HG03066 (cell line): ENCODE data around the gene ASMT.
"Not testable (repeated sequence)": the region's sequence is repeated elsewhere in the genome, so short reads cannot be mapped to it uniquely, and the experiment has no call there.

Source experiments
- ATAC-seq: cut with Tn5 transposase; IDR thresholded peaks from one replicate; pipeline ENCODE4 v1.9.1; 2021; ENCODE audit warnings: low read depth; ENCODE audit not compliant: unreplicated experiment

Gene ASMT

DNA sequence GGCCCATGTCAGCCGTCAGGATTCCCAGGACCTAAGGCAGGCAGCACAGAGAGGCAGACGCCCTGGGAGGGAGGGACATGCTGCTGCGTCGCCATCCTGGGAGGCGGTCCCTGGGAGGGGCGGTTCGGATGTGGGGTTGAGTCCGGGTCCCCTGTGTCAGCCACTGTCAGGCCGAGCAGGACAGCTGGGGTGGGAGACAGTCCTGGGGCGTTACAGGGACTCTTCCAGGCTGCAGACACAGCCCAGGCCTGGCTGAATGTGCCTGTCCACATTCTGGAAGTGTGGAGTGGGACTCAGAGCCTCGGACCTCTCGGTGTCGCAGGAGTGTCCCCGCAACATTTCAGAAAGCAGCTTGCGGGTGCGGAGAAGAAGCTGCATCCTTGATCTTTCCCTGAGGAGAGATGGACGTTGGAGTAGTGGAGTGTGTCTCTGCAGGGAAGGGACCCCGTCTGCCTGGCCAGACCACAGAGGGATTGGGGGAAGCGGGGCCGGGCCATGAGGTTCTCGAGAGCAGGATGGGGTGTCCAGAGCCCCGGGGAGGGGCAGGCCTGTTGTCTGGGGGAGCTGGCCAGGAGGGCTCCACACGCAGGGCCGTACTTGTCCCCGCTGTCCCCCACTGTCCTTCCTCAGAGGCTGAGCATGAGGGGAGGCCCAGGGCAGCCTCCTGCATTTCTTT, 17.4 kb upstream of the ASMT start:
- ATAC-seq, result no peak

DNA sequence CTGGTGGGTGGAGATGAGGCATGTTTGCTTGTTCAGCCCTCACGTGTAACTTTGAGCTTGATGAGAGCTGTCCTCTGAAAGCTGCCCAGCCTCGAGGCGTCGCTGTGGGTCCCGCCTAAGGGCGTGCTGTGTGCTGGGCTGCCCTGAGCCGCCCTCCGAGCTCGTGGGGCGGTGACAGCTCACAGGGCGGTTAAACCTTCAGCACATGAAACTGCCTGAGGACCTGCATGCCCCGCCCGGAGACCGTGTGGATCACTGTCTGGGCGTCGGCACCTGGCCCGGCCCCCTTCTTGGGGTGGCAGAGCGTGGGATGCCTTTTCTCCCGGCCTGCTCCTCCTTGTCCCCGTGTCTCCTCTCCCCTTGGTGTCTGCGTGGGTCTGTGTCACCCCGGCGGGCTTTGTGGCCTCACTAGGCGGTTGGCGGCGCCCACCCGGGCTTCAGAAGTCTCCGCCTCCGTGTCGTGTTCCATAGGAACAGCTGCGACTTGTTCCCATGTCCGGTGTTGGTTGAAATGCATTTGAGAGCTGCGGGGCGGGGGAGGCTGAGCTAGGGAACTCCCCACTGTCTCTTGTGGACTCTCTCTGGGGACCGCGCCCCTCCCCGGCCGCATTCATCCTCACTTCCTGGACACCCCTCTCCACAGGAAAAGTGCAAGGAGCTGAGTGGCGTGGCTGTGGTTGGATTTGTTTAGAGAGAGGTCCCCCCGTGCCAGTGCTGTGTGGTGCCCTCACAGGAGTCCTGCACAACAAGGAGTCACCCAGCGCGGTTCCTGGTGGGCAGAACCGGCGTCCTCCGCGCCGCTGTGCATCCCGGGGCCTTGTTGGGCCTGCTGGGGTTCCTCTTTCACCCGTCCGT, 16.6 kb upstream of the ASMT start:
- no peak for ATAC-seq

DNA sequence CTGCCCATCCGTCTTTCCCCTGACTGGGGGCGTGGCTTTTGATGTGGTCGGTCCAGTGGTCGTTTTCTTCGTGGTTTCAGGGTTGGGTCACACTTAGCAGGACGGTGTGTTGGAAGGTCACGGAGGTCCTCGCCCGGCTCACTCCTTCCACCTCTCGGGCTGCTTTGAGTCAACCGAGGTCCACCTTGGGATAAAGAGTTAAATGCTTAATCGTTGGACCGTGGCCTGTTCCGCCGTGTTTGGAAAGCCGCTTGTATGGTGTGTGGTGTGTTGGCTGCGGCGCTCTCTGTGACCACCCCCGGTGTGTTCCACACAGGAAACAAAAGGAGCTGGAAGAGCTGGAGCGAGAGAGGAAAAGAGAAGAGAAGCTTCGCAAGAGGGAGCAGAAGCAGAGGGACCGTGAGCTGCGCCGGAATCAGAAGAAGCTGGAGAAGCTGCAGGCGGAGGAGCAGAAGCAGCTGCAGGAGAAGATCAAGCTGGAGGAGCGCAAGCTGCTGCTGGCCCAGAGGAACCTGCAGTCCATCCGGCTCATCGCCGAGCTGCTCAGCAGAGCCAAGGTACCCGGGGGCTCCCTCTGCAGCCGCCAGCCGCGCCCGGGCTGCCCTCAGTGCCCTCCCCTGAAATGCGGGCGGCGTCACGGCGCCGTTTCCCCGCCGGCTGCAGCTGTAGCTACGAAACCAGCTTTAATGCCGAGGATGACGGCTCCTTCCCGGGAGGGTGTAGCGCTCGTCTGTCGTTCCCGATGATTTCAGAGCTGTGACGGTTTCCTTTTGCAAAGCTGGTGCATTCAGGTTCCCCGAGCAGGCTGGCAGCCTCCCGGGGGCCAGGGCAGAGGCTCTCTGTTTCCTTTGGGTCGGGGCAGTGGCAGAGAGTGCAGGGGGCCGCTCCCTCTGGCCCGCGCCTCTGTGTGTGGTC, 15.7 kb upstream of the ASMT start:
- ATAC-seq, result no peak

DNA sequence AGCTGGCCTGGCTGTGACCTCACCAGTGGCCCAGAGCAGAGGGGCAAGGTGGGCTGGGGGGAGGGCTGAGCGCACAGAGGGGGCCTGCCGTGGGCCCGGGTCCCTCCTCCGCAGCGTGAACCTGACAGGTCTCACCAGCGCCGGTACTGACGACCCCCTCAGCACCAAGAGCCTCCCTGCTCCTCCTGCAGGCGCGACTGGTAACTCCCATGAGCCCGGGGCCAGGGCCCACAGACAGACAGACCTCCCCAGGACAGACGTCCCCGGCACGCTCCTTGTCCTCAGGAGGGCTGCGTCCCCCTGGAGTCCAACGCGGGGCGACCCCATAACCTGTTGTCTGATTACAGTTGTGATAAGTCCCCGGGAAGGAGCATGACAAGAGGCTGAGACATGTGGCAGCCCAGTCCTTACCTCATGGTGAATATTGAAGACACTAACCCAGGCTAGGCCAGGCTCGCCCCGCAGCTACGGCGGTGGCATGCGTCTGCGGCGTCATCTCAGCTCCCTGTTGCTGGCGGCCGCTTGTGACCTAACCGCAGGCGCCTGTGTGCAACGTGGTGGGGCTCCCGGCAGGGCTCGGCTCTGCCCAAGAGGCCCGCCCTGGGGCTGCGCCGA, 15.0 kb upstream of the ASMT start:
- no peak for ATAC-seq

DNA sequence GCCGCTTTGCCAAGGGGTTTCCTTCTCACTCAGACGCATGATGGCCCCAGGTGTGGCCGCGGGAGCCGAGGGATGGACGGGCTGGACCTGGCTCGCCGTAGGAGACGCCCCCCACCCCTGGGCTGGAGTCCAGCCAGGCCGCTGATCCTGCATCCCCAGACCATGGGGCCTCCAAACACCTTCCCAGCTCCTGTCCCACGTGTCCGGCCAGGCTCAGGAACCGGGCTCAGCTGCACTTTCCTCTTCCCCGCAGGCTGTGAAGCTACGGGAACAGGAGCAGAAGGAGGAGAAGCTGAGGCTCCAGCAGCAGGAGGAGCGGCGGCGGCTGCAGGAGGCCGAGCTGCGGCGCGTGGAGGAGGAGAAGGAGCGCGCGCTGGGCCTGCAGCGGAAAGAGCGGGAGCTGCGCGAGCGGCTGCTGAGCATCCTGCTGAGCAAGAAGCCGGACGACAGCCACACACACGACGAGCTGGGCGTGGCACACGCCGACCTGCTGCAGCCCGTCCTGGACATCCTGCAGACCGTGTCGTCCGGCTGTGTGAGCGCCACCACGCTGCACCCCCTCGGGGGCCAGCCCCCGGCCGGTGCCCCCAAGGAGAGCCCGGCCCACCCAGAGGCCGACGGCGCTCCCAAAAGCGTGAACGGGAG, 14.3 kb upstream of the ASMT start:
- ATAC-seq, result no peak

DNA sequence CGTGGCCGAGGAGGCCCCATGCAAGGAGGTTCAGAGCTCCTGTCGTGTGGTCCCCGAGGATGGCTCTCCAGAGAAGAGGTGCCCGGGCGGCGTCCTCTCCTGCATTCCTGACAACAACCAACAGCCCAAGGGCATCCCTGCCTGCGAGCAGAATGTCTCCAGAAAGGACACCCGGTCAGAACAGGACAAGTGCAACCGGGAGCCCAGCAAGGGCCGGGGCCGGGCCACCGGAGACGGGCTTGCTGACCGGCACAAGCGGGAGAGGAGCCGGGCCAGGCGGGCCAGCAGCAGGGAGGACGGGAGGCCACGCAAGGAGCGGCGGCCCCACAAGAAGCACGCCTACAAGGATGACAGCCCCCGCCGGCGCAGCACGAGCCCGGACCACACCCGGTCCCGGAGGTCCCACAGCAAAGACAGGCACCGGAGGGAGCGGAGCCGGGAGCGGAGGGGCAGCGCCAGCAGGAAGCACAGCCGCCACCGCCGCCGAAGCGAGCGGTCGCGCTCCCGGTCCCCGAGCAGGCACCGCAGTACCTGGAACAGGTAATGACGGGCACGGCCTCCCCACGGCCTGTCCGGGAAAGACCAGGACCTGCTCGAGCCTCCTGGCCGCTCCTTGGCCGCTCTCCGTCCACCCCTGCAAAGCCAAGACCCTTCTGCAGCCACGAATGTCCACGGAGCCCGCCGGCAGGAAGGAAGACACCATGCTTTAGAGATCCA, 13.7 kb upstream of the ASMT start:
- ATAC-seq, result no peak

DNA sequence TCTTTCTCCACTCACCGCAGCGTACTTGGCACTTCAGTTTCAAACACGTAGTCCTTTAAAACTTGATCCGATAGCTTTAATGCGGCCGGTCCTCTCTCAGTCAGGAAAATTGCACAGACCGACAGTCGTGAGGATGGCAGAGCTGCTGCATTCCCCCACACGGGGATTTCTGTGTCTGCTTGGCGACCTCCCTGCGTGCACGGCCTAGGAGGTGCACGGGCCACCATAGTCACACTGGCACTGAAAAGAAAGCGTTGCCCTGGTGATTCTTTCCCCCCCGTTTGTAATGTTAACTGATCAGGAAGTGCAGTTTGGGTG, 13.1 kb upstream of the ASMT start:
- ATAC-seq, result no peak

DNA sequence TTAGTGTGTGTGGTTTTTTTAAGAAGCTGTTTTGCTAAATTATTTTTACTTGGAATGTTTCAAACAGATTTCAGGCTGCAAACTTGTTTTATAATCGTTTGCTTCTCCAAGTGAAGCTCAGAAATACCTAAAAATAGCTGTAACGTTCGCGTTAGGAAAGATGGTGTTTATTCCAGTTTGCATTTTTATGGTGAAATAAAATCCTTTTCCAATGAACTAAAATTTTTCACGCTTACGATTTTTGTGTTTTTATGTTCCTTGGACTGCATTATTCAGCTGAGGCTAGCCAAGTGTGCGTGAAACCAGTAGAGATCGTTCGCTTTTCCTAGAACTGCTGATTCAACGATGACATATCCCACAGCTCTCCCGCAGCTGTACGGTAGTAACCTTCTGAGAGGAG, 12.6 kb upstream of the ASMT start:
- ATAC-seq, result no peak

DNA sequence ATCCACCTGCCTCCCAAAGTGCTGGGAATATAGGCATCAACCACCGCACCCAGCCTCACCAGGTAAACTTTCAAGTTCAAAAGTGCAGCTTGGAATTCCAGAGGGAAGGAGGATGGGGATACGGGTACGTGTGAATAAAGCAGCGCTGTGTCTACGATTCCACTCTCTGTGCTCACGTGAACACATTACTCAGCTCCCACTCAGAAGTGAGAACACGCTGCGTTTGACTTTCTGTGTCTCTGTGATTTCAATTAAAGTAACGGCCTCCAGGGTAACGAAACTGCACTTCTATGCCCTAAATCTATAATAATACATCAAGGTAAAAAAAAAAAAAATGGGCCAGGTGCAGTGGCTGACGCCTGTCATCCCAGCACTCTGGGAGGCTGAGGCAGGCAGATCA, 8.4 kb upstream of the ASMT start:
- ATAC-seq, result no peak

DNA sequence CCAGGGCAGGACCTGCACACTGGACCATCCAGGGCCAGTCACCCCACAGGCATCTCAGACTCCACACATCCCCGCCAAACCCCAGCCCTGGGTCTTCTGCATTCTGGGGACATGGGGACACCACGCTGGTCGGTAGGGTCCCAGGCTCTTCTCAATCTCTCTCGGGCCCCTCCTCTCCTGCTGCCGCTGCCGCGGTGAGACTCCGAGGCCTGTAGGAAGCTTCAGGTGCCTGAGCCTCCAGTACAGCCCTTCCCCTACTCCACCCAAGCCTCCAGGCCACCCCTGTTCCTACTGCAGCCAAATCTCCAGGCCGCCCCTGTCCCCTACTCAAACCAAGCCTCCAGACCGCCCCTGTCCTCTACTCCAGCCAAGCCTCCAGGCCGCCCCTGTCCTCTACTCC, 5.5 kb upstream of the ASMT start:
- ATAC-seq, result no peak

DNA sequence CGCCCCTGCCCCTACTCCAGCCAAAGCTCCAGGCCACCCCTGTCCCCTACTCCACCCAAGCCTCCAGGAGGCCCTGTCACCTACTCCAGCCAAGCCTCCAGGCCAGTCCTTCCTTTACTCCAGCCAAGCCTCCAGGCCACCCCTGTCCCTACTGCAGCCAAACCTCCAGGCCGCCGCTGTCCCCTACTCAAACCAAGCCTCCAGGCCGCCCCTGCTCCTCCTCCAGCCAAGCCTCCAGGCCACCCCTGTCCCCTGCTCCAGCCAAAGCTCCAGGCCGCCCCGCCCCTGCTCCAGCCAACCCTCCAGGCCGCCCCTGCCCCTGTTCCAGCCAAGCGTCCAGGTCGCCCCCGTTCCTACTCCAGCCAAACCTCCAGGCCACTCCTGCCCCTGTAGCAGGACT, 5.1 kb upstream of the ASMT start:
- no peak for ATAC-seq

DNA sequence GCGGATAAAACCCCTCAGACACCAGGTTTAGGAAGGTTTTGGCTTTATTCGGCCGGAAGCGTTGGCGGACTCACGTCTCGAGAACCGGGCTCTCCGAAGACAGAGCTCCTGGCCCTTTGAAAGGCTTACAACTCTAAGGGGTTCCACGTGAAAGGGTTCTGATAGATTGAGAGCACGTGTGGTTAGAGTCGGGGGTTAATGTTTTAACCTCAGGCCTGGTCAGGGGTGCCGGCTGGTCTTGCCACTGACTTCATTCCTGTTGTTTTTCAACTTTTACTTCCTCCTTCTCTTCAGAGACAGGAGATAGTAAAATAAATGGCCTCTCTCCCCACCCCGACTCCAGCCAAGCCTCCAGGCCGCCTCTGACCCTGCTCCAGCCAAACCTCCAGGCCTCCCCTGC, 4.7 kb upstream of the ASMT start:
- no peak for ATAC-seq

DNA sequence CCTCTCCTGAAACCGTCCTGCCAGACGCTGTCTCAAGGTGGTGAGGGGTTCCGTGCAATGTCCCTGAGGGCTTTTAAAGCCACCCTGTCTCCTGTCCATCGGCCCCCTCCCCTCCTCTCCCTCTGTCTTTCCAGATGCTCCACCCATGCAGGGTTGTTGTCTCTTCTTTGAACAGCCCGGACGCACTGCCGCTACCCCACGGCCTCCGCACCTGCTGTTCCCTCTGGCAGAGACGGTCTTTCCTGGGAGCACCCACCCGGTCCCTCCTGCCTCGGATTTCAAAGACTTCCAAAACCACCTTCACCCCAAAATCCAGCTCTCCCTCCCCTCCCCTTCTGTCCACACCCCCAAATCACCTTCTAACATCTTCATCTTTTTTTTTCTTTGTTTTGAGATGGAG, 4.1 kb upstream of the ASMT start:
- no peak for ATAC-seq

DNA sequence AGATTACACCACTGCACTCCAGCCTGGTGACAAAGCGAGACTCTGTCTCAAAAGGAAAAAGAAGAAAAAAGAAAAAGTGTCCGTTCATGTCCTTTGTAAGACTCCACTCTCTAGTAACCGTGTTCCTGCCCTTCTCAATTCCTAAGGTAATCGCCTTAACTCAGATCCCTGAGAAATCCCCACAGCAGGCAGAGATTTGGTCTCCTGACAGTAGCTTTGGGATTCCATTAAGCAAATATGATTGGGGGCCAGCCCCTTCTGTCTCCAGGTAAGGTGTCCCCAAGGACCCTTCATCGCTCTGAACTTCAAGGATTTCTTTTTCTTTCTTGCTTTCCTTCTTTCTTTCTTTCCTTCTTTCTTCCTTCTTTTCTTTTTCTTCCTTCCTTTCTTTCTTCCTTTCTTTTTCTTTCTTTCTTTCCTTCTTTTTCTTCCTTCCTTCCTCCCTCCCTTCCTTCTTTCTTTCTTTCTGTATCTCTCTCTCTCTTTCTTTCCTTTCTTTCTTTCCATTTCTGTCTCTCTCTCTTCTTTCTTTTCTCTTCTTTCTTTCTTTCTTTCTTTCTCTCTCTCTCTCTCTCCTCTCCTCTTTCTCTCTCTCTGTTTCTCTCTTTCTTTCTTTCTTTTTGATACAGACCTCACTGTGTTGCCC, 2.1 kb upstream of the ASMT start:
- ATAC-seq, result no peak

DNA sequence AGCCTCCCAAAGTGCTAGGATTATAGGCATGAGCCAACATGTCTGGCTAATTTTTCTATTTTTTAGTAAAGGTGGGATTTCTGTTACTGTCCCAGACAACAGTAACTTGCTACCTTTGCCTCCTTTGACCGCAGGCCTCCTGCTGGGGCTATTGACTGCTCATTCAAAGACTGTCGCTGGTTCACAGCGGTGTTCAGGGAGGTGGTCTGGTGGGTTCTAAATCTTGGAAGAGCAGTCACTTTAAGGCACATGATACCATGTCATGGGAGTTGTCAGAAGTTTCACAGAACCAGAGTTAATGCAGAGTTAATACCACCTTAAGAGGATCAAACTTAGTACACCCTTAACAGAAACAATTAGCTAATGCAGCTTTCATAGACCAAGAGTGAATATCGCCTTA, 3.8 kb downstream of the ASMT start:
- no peak for ATAC-seq

DNA sequence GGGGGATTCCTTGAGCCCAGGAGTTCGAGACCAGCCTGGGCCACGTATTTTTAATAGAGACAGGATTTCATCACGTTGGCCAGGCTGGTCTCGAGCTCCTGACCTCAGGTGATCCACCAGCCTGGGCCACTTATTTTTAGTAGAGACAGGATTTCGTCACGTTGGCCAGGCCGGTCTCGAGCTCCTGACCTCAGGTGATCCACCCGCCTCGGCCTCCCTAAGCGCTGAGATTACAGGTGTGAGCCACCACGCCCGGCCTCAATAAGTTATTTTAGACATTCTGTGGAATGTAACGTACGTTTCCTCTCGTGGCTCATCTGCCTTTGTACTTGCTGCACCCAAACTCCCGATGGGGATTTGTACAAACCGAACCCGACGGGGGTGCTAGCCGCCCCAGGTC, 8.8 kb downstream of the ASMT start:
- ATAC-seq, result no peak

DNA sequence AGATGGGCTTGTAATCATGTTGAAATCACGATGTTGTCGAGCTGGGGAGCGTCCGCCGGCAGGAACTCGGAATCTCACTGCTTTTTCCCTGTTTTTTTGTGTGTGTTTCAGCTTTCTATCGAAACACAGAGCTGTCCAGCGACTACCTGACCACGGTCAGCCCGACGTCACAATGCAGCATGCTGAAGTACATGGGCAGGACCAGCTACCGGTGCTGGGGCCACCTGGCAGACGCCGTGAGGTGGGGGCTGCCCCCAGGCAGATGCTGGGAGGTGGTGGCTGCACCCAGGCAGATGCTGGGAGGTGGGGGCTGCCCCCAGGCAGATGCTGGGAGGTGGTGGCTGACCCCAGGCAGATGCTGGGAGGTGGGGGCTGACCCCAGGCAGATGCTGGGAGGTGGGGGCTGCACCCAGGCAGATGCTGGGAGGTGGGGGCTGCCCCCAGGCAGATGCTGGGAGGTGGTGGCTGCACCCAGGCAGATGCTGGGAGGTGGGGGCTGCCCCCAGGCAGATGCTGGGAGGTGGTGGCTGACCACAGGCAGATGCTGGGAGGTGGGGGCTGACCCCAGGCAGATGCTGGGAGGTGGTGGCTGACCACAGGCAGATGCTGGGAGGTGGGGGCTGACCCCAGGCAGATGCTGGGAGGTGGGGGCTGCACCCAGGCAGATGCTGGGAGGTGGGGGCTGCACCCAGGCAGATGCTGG, 9.4 kb downstream of the ASMT start:
- not testable (repeated sequence) for ATAC-seq

DNA sequence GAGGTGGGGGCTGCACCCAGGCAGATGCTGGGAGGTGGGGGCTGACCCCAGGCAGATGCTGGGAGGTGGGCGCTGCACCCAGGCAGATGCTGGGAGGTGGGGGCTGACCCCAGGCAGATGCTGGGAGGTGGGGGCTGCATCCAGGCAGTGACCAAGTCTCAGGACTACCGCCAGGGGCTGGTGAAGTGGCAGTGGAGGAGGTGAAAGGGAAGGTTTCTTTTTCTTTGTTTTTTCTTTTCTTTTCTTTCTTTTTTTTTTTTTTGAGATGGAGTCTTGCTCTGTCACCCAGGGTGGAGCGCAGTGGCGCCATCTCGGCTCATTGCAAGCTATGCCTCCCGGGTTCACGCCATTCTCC, 10.0 kb downstream of the ASMT start:
- not testable (repeated sequence) for ATAC-seq

DNA sequence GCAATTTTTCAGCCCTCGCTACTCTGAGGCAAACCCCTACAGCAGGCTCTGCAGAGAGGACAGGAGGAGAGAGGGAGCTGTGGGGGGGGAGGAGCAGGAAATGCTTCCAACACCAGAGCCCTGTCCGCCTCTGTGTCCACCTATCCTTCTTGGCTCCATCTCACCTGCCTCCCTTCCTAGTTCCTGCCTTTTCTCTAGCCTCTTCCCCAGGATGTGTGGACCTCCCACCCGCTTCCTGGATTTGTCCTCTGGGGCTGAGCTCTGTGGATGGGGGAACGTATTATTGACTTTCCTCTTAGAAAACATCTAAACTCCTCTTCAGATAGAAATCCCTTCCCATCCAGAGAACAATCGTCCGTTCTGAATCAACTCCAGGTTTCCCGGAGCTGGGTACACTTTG, 14.4 kb downstream of the ASMT start:
- no peak for ATAC-seq
